Renal pelvis (tissue), 4 donors: ENCODE measurements around the gene FBXO3. TPM values are rescaled to one million over a fixed set of nuclear protein-coding genes. Genes with fewer than 3 reads are reported as not detected.

Experiments
- DNase-seq: peaks from one replicate; pipeline ENCODE4 v3.0.0-alpha.2; 2013
- polyA plus RNA-seq, 3 donors: library from polyadenylated mRNA; unstranded; fragments of 120-200 nt; gene quantifications; one replicate each; pipeline ENCODE4 v1.2.1, GENCODE V29; 2013; ENCODE audit not compliant: insufficient read length in 3 of 3

Gene FBXO3
- polyA plus RNA-seq, 3 donors, result 48.4 to 61.6 (median 52.5) TPM

DNA sequence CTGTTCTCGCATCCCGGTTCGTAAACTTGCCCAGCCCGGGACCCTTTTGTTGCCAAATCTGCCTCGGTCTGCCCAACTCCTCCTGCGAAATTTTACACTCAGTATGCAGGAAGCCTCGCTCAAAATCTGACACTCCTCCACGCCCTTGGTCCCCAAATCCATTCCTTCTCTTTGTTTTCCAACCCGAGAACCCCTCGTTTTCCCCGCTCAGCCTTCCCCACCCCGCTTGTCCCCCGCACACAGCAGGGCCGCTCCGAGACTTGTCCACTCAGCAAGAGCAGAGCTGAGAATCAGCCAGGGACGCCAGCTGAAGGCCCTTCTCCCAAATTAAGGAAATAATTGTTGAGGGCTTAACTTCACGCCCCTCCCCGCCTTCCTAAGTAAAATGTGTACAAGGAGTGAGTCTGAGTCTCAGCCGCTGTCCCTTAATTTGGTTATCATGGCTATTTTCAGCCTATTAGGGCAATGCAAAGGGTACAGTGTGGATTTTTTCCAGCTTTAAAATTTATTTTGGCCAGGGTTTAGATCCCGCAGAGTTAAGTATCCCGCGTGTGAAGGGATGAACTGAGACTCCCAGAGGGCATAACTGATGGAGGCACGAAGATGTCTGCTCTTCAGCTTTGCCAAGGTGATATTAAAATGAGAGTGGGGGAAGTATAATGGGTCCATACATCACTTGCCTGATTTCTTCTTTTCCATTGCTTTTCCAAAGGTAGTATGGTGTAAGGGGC is 581 bp upstream of the FBXO3 start:
- no peak for DNase-seq

DNA sequence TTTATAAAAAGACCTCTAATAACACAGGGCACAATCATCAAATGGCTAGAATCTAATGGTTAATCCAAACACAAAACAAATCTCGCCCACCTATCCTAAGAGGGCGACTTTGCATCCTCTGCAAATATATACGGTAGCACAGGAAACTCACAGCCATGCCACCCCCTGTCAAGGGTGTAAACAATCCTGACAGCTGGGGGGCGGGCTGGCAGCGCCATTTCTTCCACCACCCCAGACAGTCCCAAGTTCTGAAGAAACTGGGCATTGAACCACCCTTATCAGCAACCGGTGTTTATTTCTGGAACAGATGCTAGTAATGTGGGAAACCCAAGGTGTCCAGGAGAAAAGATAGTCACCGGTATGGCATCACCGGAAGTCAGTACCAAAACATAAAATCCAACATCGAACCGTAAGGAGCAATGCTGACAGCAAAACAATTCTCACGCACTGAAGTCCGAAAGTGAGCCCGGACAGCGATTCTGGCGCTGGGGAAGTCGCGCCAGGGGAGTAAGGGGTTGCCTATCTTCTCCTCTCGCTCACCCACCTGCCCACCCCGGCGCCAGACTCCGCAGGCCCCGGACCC is 825 bp downstream of the FBXO3 start:
- peak; percentile 16 for DNase-seq

- no peak for DNase-seq
These were observed 1.4 kb downstream of the FBXO3 start for GRCh38 chr11:33772870-33773269.

DNA sequence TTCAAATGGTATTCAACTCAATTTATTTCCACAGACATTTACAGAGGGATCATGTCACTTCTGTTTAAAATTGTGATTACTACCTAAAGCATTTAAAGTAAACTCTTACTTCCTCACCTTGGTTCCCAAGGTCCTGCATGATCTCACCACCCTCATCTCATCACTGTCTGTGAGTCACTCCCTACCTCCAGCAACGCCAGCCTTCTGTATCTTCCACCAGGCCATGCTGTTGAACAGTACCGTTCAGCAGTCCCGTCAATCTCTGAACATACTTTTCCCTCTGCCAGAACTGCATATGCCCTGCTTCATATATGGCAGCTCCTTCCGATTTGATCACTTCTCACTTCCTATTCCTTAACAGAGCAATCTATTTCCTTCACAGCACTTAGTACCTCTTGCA is 2.0 kb downstream of the FBXO3 start:
- no peak for DNase-seq

- DNase-seq, result no peak
These were observed 4.1 kb downstream of the FBXO3 start for GRCh38 chr11:33770236-33770635.

DNA sequence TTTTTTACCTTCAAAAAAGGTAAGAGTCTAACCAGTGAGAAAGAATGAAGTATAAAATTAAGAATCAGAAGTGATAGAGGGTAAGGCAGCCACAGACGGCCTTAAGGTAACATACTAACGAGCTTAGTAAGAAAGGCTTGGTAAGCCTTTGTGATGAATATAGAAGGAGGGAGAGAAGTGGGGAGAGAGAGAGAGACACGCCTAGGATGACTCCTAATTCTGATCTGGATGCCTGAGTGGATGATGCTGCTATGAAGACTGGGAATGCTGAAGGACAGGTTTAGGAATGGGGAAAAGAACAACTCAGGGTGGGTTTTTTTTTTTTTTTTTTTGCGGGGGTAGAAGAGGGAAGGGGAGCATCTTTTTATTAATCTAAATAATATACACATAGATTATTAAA is 4.8 kb downstream of the FBXO3 start:
- no peak for DNase-seq

DNA sequence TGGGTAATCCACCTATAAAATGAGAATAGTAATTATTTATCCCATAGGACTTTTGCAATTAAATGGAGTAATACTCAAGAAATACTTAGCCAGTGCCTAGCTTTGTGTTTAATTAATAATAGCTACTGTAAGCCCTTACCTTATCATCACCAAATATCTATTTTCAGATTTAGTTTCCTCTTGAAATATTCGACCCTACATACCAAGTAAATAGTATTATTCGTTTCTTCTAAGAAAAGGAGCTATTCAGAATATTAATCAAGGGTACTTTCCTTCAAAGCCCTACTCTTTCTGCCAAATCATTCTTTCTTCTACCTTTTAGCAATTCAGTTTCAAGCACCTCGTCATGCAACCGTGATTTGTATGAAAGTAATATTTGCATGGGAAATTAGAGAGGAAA is 6.7 kb downstream of the FBXO3 start:
- DNase-seq, result no peak

DNA sequence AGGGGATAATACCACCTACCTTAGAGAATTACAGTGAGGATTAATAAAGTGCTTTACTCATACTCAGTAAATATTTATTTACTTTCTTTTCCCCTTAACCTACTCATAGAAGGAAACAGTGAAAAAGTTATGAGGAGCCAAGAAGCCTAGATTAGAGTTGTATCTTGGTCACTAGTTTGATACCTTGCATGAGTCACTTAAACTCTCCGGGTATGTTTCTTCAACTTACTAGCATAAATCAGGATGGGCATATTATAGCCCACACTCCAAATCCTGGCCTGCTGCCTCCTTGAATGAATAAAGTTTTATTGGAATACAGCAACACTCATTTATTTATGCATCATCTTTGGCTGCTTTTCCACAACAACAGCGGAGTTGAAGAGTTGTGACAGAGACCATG is 8.2 kb downstream of the FBXO3 start:
- no peak for DNase-seq

DNA sequence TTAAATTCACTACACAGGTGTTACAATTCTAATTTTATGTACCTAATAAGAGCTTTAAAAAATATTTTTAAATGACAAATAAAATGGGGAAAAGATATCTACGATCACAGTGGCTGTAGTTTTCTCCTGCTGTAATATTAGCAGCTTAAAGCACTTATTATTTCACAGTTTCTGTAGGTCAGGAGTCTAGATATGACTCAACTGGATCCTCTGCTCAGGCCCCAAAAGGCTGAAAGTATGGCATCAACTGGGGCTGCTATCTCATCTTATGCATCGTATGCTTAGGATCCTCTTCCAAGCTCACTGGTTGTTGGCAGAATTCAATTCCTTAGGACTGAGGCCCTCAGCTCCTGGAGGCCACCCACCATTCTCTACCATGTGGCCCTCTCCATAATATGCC is 12.8 kb downstream of the FBXO3 start:
- DNase-seq, result no peak

DNA sequence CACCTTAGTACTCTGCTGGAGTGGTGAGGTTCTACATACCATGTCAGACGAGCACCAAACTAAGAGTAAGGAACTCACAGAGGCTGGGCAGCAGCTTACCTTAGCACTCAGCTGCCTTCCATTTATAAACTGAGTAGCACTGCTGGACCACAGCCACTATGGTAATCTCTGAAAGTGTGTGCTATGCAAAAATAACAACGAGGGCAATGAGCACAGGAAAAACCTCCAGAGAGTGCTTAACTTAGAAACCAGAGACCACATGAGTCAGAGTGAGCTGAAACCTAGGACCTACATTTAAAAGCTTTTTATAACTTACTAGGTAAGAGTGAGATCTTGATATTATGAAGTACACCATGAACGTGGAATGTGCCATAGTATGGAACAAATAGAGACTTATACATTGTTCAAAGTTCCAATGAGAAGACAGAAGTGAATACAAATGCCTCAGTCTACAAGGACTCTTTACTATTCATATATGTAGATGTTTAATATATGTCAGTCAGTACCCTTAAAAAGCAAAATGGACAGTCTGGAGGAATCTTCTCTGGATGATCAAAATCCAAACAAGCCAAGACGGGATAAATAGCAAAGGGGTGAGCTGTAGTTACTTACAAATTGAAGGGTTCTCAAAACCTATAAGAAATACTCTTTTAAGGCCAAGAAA is 20.9 kb downstream of the FBXO3 start:
- no peak for DNase-seq

GRCh38 chr11:33751878-33752277 is 22.4 kb downstream of the FBXO3 start:
- no peak for DNase-seq

DNA sequence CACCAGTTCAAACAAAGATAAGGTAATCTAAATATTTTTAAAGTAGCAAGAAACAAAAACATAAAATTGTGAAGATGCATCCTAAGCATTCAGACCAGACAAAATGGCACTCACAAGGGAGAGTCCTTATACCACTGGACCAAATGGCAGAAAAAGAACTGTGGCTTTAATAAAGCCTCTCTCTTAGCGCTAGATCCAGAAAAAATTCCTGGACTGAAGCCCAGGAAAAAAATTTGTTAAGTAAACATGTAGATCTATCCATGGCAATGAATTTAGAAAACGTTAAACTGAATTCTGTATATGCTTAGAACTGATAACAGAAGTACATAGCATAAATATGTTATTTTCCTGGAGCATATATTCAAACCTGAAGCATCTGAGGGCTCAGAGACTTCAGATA is 26.3 kb downstream of the FBXO3 start:
- no peak for DNase-seq

GRCh38 chr11:33743291-33743690 is 31.0 kb downstream of the FBXO3 start:
- no peak for DNase-seq

GRCh38 chr11:33742249-33742851 is 32.0 kb downstream of the FBXO3 start:
- DNase-seq, result no peak

DNA sequence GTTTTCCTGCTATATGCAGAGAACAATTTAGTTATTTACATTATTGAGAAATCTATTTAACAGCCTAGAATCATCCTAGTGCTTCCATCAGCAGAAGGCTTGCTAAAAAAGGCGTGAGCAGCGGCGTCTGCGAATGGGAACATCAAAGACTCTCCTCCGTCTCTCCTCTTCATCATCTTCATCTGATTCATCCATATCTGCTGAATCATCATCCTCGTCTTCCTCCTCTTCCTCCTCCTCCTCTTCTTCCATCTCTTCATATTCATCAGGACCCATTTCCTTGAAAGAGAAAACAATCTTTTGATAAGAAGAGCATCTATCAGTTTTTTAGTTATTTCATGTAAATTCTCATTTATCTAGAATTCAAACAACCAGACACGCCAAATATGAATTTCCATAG is 32.5 kb downstream of the FBXO3 start:
- DNase-seq, result no peak

GRCh38 chr11:33737362-33737821 is 36.9 kb downstream of the FBXO3 start:
- DNase-seq, result no peak

- peak; percentile 92 for DNase-seq
These were observed 38.0 kb downstream of the FBXO3 start, which contains the start of gene CD59 for GRCh38 chr11:33736148-33736812. TSS of gene CD59 (minus strand) at chr11:33736423. CDS start at chr11:33722445, 13,978 bp downstream.

- DNase-seq, result peak; percentile 61
These were observed 38.8 kb downstream of the FBXO3 start for GRCh38 chr11:33735271-33736147.

DNA sequence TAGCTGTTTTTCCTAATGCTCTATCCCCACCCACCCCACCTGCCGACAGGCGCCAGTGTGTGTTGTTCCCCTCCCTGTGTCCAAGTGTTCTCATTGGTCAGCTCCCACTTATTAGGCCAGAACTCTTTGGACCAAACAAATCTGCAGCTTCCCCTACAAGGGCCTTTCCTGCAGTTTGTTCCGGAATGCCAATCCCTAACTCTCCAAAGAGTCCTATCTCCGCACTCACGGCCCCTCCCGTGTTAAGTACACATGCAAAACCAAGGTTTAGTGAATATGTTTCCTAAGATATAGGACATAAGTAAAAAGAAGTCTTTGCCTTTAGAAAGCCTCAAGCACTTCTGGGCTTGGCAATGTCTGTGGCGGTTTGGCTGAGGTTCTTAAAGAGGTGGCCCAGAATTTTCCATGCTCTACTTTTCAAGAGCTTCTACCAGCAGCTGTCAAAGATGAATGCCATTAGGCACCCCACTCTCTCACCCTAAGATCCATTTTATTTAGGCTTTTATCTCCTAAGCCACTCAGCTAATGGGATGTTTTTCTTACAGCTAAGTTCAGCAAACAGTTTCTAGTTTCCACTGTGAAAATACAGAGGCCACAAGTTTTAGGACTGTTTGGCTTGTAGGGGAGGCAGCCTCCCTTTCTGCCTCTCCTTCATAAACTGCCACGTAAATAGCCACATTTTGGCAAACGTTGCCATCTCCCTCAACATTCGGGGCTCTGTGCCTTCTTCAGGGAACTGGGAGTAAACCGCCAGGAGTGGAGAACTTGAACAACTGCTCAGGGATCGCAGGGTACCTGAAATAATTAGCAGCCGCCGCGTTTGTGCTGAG is 39.7 kb downstream of the FBXO3 start:
- DNase-seq, result no peak

GRCh38 chr11:33733980-33734379 is 40.3 kb downstream of the FBXO3 start:
- no peak for DNase-seq
